IMR-90 (cell line): ENCODE measurements around the gene SEMA5A. TPM values are rescaled to one million over a fixed set of nuclear protein-coding genes. Genes with fewer than 3 reads are reported as not detected.

Source experiments
- ATAC-seq: fragments of 200-7000 bp; cut with Tn5 transposase; 2 replicates; pipeline ENCODE4 v1.9.1; 2020; ENCODE audit warnings: low read depth, mild to moderate bottlenecking, moderate library complexity
- BruUV-seq: library from RNA; stranded (reverse); fragments of 400-500 nt; replicated peaks from 2 replicates; lab custom pipeline; 2021; lab: Mats Ljungman, UMichigan
- CTCF ChIA-PET: fragments of 300-600 bp; formaldehyde crosslinking; extraction: SDS; loops from one replicate; lab custom pipeline; 2021; ENCODE audit warnings: antibody characterized with exemption; lab: Yijun Ruan, JAX
- POLR2A ChIA-PET: fragments of 300-600 bp; sonication (Branson Sonifier 250); formaldehyde crosslinking; loops from one replicate; lab custom pipeline; 2022; ENCODE audit warnings: antibody characterized with exemption; ENCODE audit not compliant: unreplicated experiment; lab: Charles Lee
- DNase-seq: peaks from one replicate; pipeline ENCODE4 v3.0.0; 2013
- H2AFZ ChIP-seq: replicated peaks from 2 replicates; pipeline ENCODE3; 2013; ENCODE audit warnings: low read length, mild to moderate bottlenecking; ENCODE audit not compliant: poor library complexity
- H2AK5ac ChIP-seq: 2 replicates; pipeline ENCODE4 v1.6.1; 2013; ENCODE audit warnings: low read depth, low read length, inconsistent platforms
- H2AK9ac ChIP-seq: replicated peaks from 2 replicates; pipeline ENCODE3; 2013; ENCODE audit warnings: mild to moderate bottlenecking, low read depth, low read length, moderate library complexity; ENCODE audit not compliant: poor library complexity
- H2BK120ac ChIP-seq: 2 replicates; pipeline ENCODE4 v1.6.1; 2013; ENCODE audit warnings: low read depth, low read length, inconsistent platforms
- H2BK15ac ChIP-seq: 3 replicates; pipeline ENCODE4 v1.6.1; 2013; ENCODE audit warnings: low read depth, low read length, inconsistent platforms
- H2BK20ac ChIP-seq: 2 replicates; pipeline ENCODE4 v1.6.1; 2013; ENCODE audit warnings: low read depth, mild to moderate bottlenecking, inconsistent platforms, low read length, moderate library complexity
- H2BK5ac ChIP-seq: 2 replicates; pipeline ENCODE4 v1.6.1; 2013; ENCODE audit warnings: mild to moderate bottlenecking, low read depth, low read length, inconsistent platforms; ENCODE audit not compliant: poor library complexity, severe bottlenecking
- H3K14ac ChIP-seq: replicated peaks from 2 replicates; pipeline ENCODE4 v1.6.1; 2013; ENCODE audit warnings: low read depth, low read length, inconsistent platforms
- H3K18ac ChIP-seq: 2 replicates; pipeline ENCODE4 v1.6.1; 2013; ENCODE audit warnings: low read depth, low read length, control low read depth
- H3K23ac ChIP-seq: 2 replicates; pipeline ENCODE4 v1.6.1; 2013; ENCODE audit warnings: low read depth, low read length, inconsistent platforms
- H3K27ac ChIP-seq: 2 replicates; pipeline ENCODE4 v1.5.1; 2013; ENCODE audit warnings: mild to moderate bottlenecking, control low read depth, low read length; ENCODE audit not compliant: insufficient read depth
- H3K27me3 ChIP-seq: 2 replicates; pipeline ENCODE4 v1.6.1; 2013; ENCODE audit warnings: low read length; ENCODE audit not compliant: control insufficient read depth, insufficient read depth
- H3K36me3 ChIP-seq: 2 replicates; pipeline ENCODE4 v1.6.1; 2013; ENCODE audit warnings: low read length, mixed read lengths; ENCODE audit not compliant: control insufficient read depth, insufficient read depth
- H3K4ac ChIP-seq: 2 replicates; pipeline ENCODE4 v1.6.1; 2013; ENCODE audit warnings: low read depth, low read length, inconsistent platforms
- H3K4me1 ChIP-seq: 2 replicates; pipeline ENCODE4 v1.6.1; 2013; ENCODE audit warnings: low read length, mixed read lengths; ENCODE audit not compliant: control insufficient read depth, insufficient read depth
- H3K4me2 ChIP-seq: 2 replicates; pipeline ENCODE4 v1.6.1; 2013; ENCODE audit warnings: low read depth, mild to moderate bottlenecking, control low read depth, low read length, moderate library complexity
- H3K4me3 ChIP-seq: 2 replicates; pipeline ENCODE4 v1.5.1; 2013; ENCODE audit warnings: low read depth, mild to moderate bottlenecking, control low read depth, low read length, moderate library complexity; ENCODE audit not compliant: insufficient read depth
- H3K56ac ChIP-seq: 2 replicates; pipeline ENCODE4 v1.6.1; 2013; ENCODE audit warnings: low read length, inconsistent platforms; ENCODE audit not compliant: insufficient read depth; ENCODE audit errors: extremely low read depth
- H3K79me1 ChIP-seq, 2 experiments: 2 replicates each; pipeline ENCODE4 v1.6.1; 2013; ENCODE audit warnings: low read length in 2 of 2, inconsistent platforms in 1 of 2, low read depth in 1 of 2
- H3K9ac ChIP-seq: 2 replicates; pipeline ENCODE4 v1.6.1; 2013; ENCODE audit warnings: low read depth, low read length, control low read depth
- H3K9me1 ChIP-seq: 2 replicates; pipeline ENCODE4 v1.6.1; 2013; ENCODE audit warnings: low read length, inconsistent platforms; ENCODE audit not compliant: insufficient read depth
- H3K9me3 ChIP-seq: 2 replicates; pipeline ENCODE4 v1.6.1; 2013; ENCODE audit warnings: low read length; ENCODE audit not compliant: control insufficient read depth, insufficient read depth
- H4K20me1 ChIP-seq: 2 replicates; pipeline ENCODE4 v1.6.1; 2013; ENCODE audit warnings: low read length, inconsistent platforms; ENCODE audit not compliant: insufficient read depth
- H4K5ac ChIP-seq: 2 replicates; pipeline ENCODE4 v1.6.1; 2013; ENCODE audit warnings: mild to moderate bottlenecking, low read depth, low read length, control low read depth
- H4K8ac ChIP-seq, 2 experiments: 2 replicates each; pipeline ENCODE4 v1.6.1; 2013; ENCODE audit warnings: low read depth in 2 of 2, low read length in 2 of 2, control low read depth in 1 of 2, inconsistent platforms in 1 of 2
- H4K91ac ChIP-seq: 2 replicates; pipeline ENCODE4 v1.6.1; 2013; ENCODE audit warnings: low read depth, low read length, inconsistent platforms; ENCODE audit not compliant: insufficient read depth
- BHLHE40 ChIP-seq: fragments of 150-350 bp; IDR thresholded peaks from 2 replicates; pipeline ENCODE4 v1.6.1; 2016; ENCODE audit warnings: mild to moderate bottlenecking, low read depth, low read length
- CEBPB ChIP-seq: IDR thresholded peaks from 2 replicates; pipeline ENCODE4 v1.6.1; 2012; ENCODE audit warnings: low read depth, low read length, improper control_type of control experiment
- CHD1 ChIP-seq: IDR thresholded peaks from 2 replicates; pipeline ENCODE4 v1.6.1; 2012; ENCODE audit warnings: low read depth, low read length, improper control_type of control experiment
- FOS ChIP-seq: fragments of 150-350 bp; IDR thresholded peaks from 2 replicates; pipeline ENCODE4 v1.6.1; 2016; ENCODE audit warnings: low read depth, low read length
- MAFK ChIP-seq: IDR thresholded peaks from 2 replicates; pipeline ENCODE4 v1.6.1; 2012; ENCODE audit warnings: low read depth, low read length, improper control_type of control experiment
- MAZ ChIP-seq: IDR thresholded peaks from 2 replicates; pipeline ENCODE4 v1.6.1; 2012; ENCODE audit warnings: low read depth, mild to moderate bottlenecking, low read length, improper control_type of control experiment, moderate library complexity, borderline replicate concordance
- MXI1 ChIP-seq: IDR thresholded peaks from 2 replicates; pipeline ENCODE4 v1.6.1; 2012; ENCODE audit warnings: low read depth, mild to moderate bottlenecking, low read length, moderate library complexity, borderline replicate concordance
- NFE2L2 ChIP-seq: fragments of 150-350 bp; IDR thresholded peaks from 2 replicates; pipeline ENCODE4 v1.6.1; 2016; ENCODE audit warnings: low read depth, mild to moderate bottlenecking, low read length
- POLR2A ChIP-seq: IDR thresholded peaks from 2 replicates; pipeline ENCODE4 v1.6.1; 2012; ENCODE audit warnings: mild to moderate bottlenecking, low read depth, low read length
- RAD21 ChIP-seq: IDR thresholded peaks from 2 replicates; pipeline ENCODE4 v1.6.1; 2012; ENCODE audit warnings: low read length, improper control_type of control experiment
- RCOR1 ChIP-seq: IDR thresholded peaks from 2 replicates; pipeline ENCODE4 v1.6.1; 2012; ENCODE audit warnings: mild to moderate bottlenecking, low read length, improper control_type of control experiment; ENCODE audit not compliant: insufficient replicate concordance
- USF2 ChIP-seq: fragments of 150-350 bp; IDR thresholded peaks from 2 replicates; pipeline ENCODE4 v1.6.1; 2017; ENCODE audit warnings: mild to moderate bottlenecking, antibody characterized with exemption, low read length, low read depth
- WGBS, 2 experiments: methylation state at CpG; one replicate each; pipeline versions ENCODE4 v1.1.5 to v1.1.7; 2013; ENCODE audit warnings: missing lambda C conversion rate in 2 of 2; ENCODE audit not compliant: insufficient read length in 1 of 2; ENCODE audit errors: extremely low coverage in 2 of 2; 5-methylcytosine and 5-hydroxymethylcytosine counted together
- dilution Hi-C: fragments of 300-500 bp; cut with HindIII; formaldehyde crosslinking; loops from one replicate; pipeline ENCODE4 v1.14.3; 2018; ENCODE audit warnings: low sequenced_read_pairs; ENCODE audit not compliant: unreplicated experiment
- in situ Hi-C: fragments of 300-500 bp; cut with MboI; formaldehyde crosslinking; loops from 3 replicates; pipeline ENCODE4 v1.14.3; 2019; ENCODE audit warnings: low sequenced_read_pairs, inconsistent platforms, mixed read lengths
- intact Hi-C: fragments of 100-400 bp; cut with micrococcal nuclease; formaldehyde crosslinking; loops from 2 replicates; pipeline ENCODE4 v1.10.0; 2022
- polyA plus RNA-seq, 3 experiments: library from polyadenylated mRNA; depleted of rRNA; stranded (reverse); fragments of >200 nt; gene quantifications; 2 replicates each; pipeline ENCODE4 v1.2.3, GENCODE V29; 2012; ENCODE audit warnings: low replicate concordance in 1 of 3
- total RNA-seq: library from RNA; depleted of rRNA; stranded (reverse); fragments of >200 nt; gene quantifications from 2 replicates; pipeline ENCODE4 v1.2.3, GENCODE V29; 2012

SEMA5A gene
- total and polyA plus RNA-seq, 2 of the 4 experiments (the other 2 are of a cell fraction) = 8.2 to 9.9 TPM

GRCh38 chr5:9337928-9338595 lies 207.8 kb downstream of the SEMA5A start:
- Histone ChIP-seq H3K79me1 (peaks cover 12 to 55% of the 10 kb centered on the region in 2 experiments; a peak in 3 of 4 replicates), H3K4me1 (peaks cover 5% of the 10 kb centered on the region), H4K20me1 (no peaks in the 10 kb centered on the region), H3K36me3 (peaks cover 1% of the 10 kb centered on the region; the same call in 1 of the 2 replicates), H3K56ac (peak overlapping the region; percentile 55), H2AFZ (peak overlapping the region; percentile 53), H2BK15ac (peak overlapping the region; percentile 36; the same call in 2 of the 3 replicates), H3K23ac (peak overlapping the region; percentile 80), H2BK120ac (peak overlapping the region; percentile 76), H4K8ac (peak overlapping the region; percentile 4 to 76; a peak in 2 of 4 replicates), H2AK9ac (no peak overlapping the region), H2BK5ac (peak overlapping the region; percentile 86), H3K4ac (peak overlapping the region; percentile 83), H3K18ac (no peak overlapping the region; the same call in 1 of the 2 replicates), H3K9me3 (no peaks in the 10 kb centered on the region), H4K91ac (peak overlapping the region; percentile 40; the same call in 1 of the 2 replicates), H3K4me3 (no peak overlapping the region), H3K4me2 (peak overlapping the region; percentile 76; the same call in 1 of the 2 replicates), H3K9ac (no peak overlapping the region), H3K27ac (peak overlapping the region; percentile 45; the same call in 1 of the 2 replicates), H2AK5ac (peak overlapping the region; percentile 69; the same call in 1 of the 2 replicates), H3K27me3 (no peaks in the 10 kb centered on the region), H2BK20ac (peak overlapping the region; percentile 68; the same call in 1 of the 2 replicates), H3K9me1 (peaks cover 4% of the 10 kb centered on the region), H4K5ac (no peak overlapping the region; the same call in 1 of the 2 replicates), H3K14ac (peak overlapping the region; percentile 88)
- dilution Hi-C loops (no loop called here), in situ Hi-C loops (no loop called here), intact Hi-C loops (no loop called here)
- peak; percentile 89 for ATAC-seq
- no peak for TF ChIP-seq MXI1
- TF ChIP-seq NFE2L2 = no peak
- no peak for TF ChIP-seq FOS
- no peak for TF ChIP-seq CEBPB
- no peak for TF ChIP-seq USF2
- no peak for TF ChIP-seq MAZ
- TF ChIP-seq RCOR1 = no peak
- TF ChIP-seq CHD1 = no peak
- no peak for TF ChIP-seq MAFK
- TF ChIP-seq BHLHE40 = no peak
- TF ChIP-seq RAD21 = no peak
- no peak for TF ChIP-seq POLR2A
- ChIA-PET CTCF (interaction anchor here (1.3 kb wide), 1 partner anchor 101 kb away, joined by 4 read pairs; no protein-coding TSS in a partner anchor), POLR2A (no interaction called here)
- no TSS peak for BruUV-seq
- 20% methylated on average over 1 of the region's 4 CpGs; no CpG with 5 or more reads in 1 of the 2 experiments for WGBS, 2 experiments
- DNase-seq = peak; percentile 88
